ENCODE results near the gene TM7SF2. TPM values are rescaled to one million over a fixed set of nuclear protein-coding genes. Genes with fewer than 3 reads are reported as not detected.
A peak's percentile ranks its signal among the peaks of the same experiment; 100 is the strongest.

Gene TM7SF2
- total RNA-seq, 6 experiments from 2014 or later: 3.8 to 6.4 (median 4.9) TPM

DNA sequence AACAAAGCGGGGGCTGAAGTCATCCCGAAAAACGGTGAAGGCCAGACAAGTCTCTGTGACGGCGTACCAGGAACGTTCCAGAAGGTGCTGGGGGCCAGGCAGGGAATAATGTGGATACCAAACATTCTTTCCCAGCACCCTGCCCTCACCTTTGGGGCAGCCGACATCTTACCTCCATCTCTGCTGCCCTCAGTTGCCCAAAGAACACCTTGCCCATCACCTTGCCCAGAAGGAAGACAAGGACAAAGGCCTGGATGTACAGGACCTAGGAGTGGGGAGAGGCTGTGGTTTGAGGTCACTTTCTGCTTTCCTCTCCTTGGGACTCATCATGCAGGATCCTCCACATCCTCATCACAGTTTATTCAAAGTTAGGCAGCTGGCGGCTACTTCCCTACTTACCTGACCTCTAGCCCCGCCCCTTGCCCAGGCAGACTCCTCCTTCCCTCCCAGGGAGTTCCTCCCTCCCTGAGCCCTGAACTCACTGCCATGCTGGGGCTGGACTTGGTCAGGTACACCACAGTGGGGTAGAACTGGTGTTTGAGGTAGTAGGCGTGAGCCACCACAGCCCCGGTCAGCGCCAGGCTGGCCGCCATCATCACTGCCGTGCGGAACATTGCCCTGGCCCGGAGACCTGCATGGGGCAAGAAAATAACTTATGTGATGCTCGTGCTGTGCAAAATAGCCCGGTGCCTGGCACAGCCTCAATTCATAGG lies 21.5 kb downstream of the TM7SF2 start:
- peak overlapping the region; percentile 100 for H3K4me3 Mint-ChIP-seq
- 0 out of 2 replicates have a peak, but pooled peaks cover 3% of the 10 kb centered on the region for H3K27me3 Mint-ChIP-seq (ENCODE audit: insufficient read depth)
- TF ChIP-seq, protein P1, sequence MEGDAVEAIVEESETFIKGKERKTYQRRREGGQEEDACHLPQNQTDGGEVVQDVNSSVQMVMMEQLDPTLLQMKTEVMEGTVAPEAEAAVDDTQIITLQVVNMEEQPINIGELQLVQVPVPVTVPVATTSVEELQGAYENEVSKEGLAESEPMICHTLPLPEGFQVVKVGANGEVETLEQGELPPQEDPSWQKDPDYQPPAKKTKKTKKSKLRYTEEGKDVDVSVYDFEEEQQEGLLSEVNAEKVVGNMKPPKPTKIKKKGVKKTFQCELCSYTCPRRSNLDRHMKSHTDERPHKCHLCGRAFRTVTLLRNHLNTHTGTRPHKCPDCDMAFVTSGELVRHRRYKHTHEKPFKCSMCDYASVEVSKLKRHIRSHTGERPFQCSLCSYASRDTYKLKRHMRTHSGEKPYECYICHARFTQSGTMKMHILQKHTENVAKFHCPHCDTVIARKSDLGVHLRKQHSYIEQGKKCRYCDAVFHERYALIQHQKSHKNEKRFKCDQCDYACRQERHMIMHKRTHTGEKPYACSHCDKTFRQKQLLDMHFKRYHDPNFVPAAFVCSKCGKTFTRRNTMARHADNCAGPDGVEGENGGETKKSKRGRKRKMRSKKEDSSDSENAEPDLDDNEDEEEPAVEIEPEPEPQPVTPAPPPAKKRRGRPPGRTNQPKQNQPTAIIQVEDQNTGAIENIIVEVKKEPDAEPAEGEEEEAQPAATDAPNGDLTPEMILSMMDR (IDR thresholded peaks at IDR 0.05): no peak
- peaks cover 17% of the 10 kb centered on the region for H3K36me3 Mint-ChIP-seq (ENCODE audit: low read depth)
- DNase-seq: no peak
- peaks cover 26% of the 10 kb centered on the region for H3K4me1 Mint-ChIP-seq (ENCODE audit: low read depth)
- H3K27ac Mint-ChIP-seq: peak overlapping the region; percentile 99
- H3K9me3 Mint-ChIP-seq: no peaks in the 10 kb centered on the region

DNA sequence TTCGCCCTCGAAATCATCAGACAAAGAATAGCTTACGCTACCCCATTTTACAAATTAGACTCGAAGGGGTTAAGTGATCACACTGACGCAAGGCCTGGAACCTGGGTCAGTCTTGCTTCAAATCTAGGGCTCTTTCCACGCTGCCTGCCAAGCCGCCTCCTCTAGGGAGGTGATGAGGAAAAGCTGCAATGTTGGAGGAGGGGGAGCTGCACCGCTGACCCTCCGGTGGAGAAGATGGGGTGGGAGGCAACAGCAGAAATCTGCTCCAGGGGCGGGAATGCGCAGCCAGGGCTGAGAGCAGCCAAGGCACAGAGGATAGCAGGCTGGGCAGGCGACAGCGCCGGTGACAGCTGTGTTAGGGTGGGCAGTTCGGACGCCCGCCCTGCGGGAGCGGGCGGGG lies 22.1 kb downstream of the TM7SF2 start:
- DNase-seq: no peak
- peaks cover 26% of the 10 kb centered on the region for H3K4me1 Mint-ChIP-seq (ENCODE audit: low read depth)
- 0 out of 2 replicates have a peak, but pooled peaks cover 3% of the 10 kb centered on the region for H3K27me3 Mint-ChIP-seq (ENCODE audit: insufficient read depth)
- H3K9me3 Mint-ChIP-seq: no peaks in the 10 kb centered on the region
- peak overlapping the region; percentile 100 for H3K4me3 Mint-ChIP-seq
- H3K27ac Mint-ChIP-seq: peak overlapping the region; percentile 99
- peaks cover 17% of the 10 kb centered on the region for H3K36me3 Mint-ChIP-seq (ENCODE audit: low read depth)
- TF ChIP-seq, protein P1 (IDR thresholded peaks at IDR 0.05): no peak

DNA sequence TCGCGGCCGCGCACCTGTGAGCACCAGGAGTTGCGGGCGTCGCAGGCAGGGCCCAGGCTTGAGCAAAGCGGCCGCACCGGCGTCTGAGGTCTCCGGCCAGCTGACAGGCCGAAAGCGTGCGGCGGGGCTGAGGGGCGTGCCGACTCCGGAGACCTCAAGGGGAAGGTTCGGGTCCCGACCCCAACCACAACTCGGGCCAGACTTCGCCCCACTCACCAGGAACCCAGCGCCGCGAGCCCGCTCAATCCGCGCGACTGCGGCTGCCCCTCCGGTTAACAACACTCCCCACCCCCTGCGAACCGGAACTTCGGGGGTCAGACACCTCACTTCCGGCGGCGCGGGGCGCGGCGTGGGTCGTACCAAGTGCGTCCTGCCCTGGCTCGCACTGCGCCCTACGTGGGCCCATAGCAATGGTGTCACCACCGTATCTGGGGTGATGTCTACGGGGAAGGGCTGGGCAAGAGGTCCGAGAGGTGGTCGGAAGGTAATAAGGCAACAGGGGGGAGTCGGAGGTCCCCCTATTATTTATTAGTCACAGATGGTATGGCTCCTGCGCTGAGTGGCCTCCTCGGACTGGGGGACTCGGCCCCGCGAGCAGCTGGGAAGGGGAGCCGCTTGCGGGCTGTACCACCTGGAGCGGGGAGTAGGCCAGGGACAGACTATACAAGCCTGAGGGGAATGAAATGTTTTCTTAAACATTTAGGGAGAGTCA lies 22.7 kb downstream of the TM7SF2 start, which contains the start of gene SYVN1:
TSS of gene SYVN1 (minus strand) at position 280 of the 712 bp plus-strand sequence. CDS start 918 bp downstream, outside the sequence.
- H3K9me3 Mint-ChIP-seq: no peaks in the 10 kb centered on the region
- TF ChIP-seq, protein P1 (IDR thresholded peaks at IDR 0.05): no peak
- DNase-seq: peak; percentile 75
- peak within 1 kb of the TSS; percentile 99 for H3K27ac Mint-ChIP-seq
- 0 out of 2 replicates have a peak, but pooled peaks cover 3% of the 10 kb centered on the region for H3K27me3 Mint-ChIP-seq (ENCODE audit: insufficient read depth)
- peak within 1 kb of the TSS; percentile 100 for H3K4me3 Mint-ChIP-seq
- peaks cover 26% of the 10 kb centered on the region for H3K4me1 Mint-ChIP-seq (ENCODE audit: low read depth)
- H3K36me3 Mint-ChIP-seq (ENCODE audit: low read depth): peaks cover 17% of the 10 kb centered on the region

DNA sequence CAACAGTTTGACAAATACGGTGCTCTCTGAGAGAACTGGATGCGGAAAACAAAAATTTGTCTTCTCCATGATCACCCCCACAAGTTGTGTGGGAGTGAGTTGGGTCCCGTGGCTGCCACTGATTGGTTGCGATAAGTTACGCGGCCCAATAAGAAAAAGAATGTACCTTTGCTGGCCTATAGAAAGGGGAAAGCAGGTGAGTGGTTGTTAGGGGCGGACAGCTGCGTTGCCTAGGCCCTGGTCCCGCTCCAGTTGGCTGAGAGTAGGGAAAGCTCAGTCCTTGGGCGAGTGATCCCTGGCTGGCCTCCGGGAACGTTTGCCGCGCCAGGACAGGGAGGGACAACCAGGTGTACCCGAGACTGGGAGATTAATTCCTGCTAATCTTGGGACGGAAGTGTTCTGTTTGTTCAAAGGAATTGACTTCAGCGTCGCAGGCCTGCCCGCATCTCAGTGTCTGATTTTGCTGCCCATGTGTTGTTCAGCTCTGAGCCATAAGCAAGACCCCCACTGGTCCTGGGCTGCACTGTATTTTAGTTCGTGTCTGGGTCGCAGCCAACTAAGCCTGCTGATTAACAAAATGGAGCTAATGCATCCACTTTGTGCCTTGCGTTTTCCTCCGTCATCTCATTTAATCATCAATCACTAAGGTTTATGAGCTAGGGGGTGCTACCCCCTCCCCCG lies 23.4 kb downstream of the TM7SF2 start:
- TF ChIP-seq, protein P1 (IDR thresholded peaks at IDR 0.05): no peak
- Mint-ChIP-seq H3K27me3 (ENCODE audit: insufficient read depth) (peaks cover 6% of the 10 kb centered on the region; the same call in 1 of the 2 replicates), H3K9me3 (no peaks in the 10 kb centered on the region), H3K27ac (peak overlapping the region; percentile 99), H3K4me1 (ENCODE audit: low read depth) (peaks cover 26% of the 10 kb centered on the region), H3K36me3 (ENCODE audit: low read depth) (peaks cover 17% of the 10 kb centered on the region), H3K4me3 (peak overlapping the region; percentile 100)
- DNase-seq: peak; percentile 96

DNA sequence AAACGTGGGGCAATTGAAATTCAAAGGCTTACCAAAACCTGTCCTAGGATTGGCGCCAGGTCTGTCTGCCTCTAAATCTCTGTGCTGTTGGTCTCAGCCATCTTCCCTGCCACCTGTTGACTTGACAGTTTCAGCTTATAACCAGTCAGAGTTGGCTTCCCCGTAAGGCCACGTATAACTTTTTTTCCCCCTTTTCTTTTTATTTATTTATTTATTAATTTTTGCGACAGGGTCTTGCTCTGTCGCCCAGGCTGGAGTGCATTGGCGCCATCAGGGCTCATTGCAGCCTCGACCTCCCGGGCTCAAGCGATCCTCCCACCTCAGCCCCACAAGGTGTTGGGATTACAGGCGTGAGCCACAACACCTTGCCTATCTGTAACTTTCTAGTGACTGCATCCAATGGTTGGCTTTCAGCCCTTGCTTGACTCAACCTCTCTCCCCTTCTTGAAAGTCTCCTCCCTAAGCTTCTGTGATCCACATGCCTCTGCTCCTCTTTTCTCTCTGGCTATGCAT lies 24.0 kb downstream of the TM7SF2 start:
- H3K27ac Mint-ChIP-seq: peak overlapping the region; percentile 99
- H3K27me3 Mint-ChIP-seq (ENCODE audit: insufficient read depth): peaks cover 6% of the 10 kb centered on the region; the same call in 1 of the 2 replicates
- H3K36me3 Mint-ChIP-seq (ENCODE audit: low read depth): peaks cover 17% of the 10 kb centered on the region
- TF ChIP-seq, protein P1 (IDR thresholded peaks at IDR 0.05): no peak
- no peak for DNase-seq
- peak overlapping the region; percentile 100 for H3K4me3 Mint-ChIP-seq
- peaks cover 26% of the 10 kb centered on the region for H3K4me1 Mint-ChIP-seq (ENCODE audit: low read depth)
- H3K9me3 Mint-ChIP-seq: no peaks in the 10 kb centered on the region

Data from HFFc6 (cell line).